ENCODE data around the gene PACS1.

Gene PACS1

DNA sequence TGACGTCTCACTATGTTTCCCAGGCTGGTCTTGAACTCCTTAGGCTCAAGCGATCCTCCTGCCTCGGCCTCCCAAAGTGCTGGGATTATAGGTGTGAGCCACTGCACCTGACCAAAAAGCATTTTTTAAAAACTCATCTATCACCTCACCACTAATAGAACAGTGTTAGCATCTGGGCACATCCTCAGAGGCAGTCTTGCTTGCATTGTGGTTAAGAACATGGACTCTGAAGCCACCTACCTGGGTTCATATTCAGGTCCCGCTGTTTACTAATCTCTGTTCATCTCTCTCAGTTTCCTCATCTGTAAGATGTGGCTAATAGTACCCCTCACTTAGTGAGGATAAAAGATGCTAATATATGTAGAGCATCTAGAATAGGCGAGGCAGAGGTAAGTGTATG, 90.6 kb downstream of the PACS1 start:
- TF ChIP-seq EZH2phosphoT487 (IDR thresholded peaks at IDR 0.05; ENCODE audit: borderline replicate concordance): no peak
- TF ChIP-seq, protein P1, sequence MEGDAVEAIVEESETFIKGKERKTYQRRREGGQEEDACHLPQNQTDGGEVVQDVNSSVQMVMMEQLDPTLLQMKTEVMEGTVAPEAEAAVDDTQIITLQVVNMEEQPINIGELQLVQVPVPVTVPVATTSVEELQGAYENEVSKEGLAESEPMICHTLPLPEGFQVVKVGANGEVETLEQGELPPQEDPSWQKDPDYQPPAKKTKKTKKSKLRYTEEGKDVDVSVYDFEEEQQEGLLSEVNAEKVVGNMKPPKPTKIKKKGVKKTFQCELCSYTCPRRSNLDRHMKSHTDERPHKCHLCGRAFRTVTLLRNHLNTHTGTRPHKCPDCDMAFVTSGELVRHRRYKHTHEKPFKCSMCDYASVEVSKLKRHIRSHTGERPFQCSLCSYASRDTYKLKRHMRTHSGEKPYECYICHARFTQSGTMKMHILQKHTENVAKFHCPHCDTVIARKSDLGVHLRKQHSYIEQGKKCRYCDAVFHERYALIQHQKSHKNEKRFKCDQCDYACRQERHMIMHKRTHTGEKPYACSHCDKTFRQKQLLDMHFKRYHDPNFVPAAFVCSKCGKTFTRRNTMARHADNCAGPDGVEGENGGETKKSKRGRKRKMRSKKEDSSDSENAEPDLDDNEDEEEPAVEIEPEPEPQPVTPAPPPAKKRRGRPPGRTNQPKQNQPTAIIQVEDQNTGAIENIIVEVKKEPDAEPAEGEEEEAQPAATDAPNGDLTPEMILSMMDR (conservative IDR thresholded peaks at IDR 0.05; ENCODE audit: low read length): no peak
- H3K4me3 ChIP-seq (ENCODE audit: low read length, poor library complexity, severe bottlenecking): no peak overlapping the region
- H3K9me2 ChIP-seq (replicated peaks; ENCODE audit: low read depth, low read length): no peaks in the 10 kb centered on the region
- no peak overlapping the region for H3K4me2 ChIP-seq (ENCODE audit: low read depth, low read length, poor library complexity, severe bottlenecking)
- no peaks in the 10 kb centered on the region for H3K9me3 ChIP-seq (ENCODE audit: insufficient read depth, low read depth, low read length)
- H3K36me3 ChIP-seq (ENCODE audit: insufficient read depth, low read length): no peaks in the 10 kb centered on the region
- peaks cover 3% of the 10 kb centered on the region; the same call in 1 of the 2 replicates for H3F3A ChIP-seq (ENCODE audit: low read depth)
- no peaks in the 10 kb centered on the region for H3K27me3 ChIP-seq (ENCODE audit: insufficient read depth, low read length, poor library complexity, severe bottlenecking)
- H4K20me1 ChIP-seq (ENCODE audit: insufficient read depth, low read length, poor library complexity, severe bottlenecking): no peaks in the 10 kb centered on the region
- peaks cover 12% of the 10 kb centered on the region for H3K4me1 ChIP-seq (ENCODE audit: insufficient read depth, low read length, poor library complexity, severe bottlenecking)
- H3K79me2 ChIP-seq (ENCODE audit: insufficient read depth, low read length): no peaks in the 10 kb centered on the region
- H3K9ac ChIP-seq (ENCODE audit: low read depth, low read length, poor library complexity, severe bottlenecking): no peak overlapping the region
- no peak overlapping the region for H2AFZ ChIP-seq (ENCODE audit: low read length)

DNA sequence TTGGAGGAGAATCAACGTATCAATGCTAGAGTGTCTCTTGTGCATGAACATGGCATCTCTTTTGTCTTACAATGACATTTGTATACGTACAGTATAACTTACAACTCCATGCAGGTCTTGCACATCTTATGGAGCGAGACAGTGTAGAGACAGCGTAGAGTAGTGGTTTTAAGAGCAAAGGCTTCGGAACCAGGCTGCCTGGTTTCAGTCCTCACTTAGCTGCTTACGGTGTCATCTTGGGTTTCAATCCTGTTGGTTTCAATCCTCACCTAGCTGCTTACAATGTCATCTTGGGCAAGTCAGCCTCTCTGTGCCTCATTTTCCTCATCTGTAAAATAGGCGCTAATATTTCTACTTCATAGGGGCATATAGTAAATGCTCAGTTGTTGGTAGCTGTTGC, 98.2 kb downstream of the PACS1 start:
- H2AFZ ChIP-seq (ENCODE audit: low read length): no peak overlapping the region
- H4K20me1 ChIP-seq (ENCODE audit: insufficient read depth, low read length, poor library complexity, severe bottlenecking): no peaks in the 10 kb centered on the region
- H3K4me1 ChIP-seq (ENCODE audit: insufficient read depth, low read length, poor library complexity, severe bottlenecking): no peaks in the 10 kb centered on the region
- H3F3A ChIP-seq (ENCODE audit: low read depth): no peaks in the 10 kb centered on the region
- no peaks in the 10 kb centered on the region for H3K79me2 ChIP-seq (ENCODE audit: insufficient read depth, low read length)
- H3K27me3 ChIP-seq (ENCODE audit: insufficient read depth, low read length, poor library complexity, severe bottlenecking): no peaks in the 10 kb centered on the region
- no peaks in the 10 kb centered on the region for H3K36me3 ChIP-seq (ENCODE audit: insufficient read depth, low read length)
- TF ChIP-seq EZH2phosphoT487 (IDR thresholded peaks at IDR 0.05; ENCODE audit: borderline replicate concordance): no peak
- TF ChIP-seq, protein P1 (conservative IDR thresholded peaks at IDR 0.05; ENCODE audit: low read length): no peak
- no peaks in the 10 kb centered on the region for H3K9me2 ChIP-seq (replicated peaks; ENCODE audit: low read depth, low read length)
- H3K4me3 ChIP-seq (ENCODE audit: low read length, poor library complexity, severe bottlenecking): no peak overlapping the region
- H3K9ac ChIP-seq (ENCODE audit: low read depth, low read length, poor library complexity, severe bottlenecking): no peak overlapping the region
- no peak overlapping the region for H3K4me2 ChIP-seq (ENCODE audit: low read depth, low read length, poor library complexity, severe bottlenecking)
- H3K9me3 ChIP-seq (ENCODE audit: insufficient read depth, low read depth, low read length): no peaks in the 10 kb centered on the region

DNA sequence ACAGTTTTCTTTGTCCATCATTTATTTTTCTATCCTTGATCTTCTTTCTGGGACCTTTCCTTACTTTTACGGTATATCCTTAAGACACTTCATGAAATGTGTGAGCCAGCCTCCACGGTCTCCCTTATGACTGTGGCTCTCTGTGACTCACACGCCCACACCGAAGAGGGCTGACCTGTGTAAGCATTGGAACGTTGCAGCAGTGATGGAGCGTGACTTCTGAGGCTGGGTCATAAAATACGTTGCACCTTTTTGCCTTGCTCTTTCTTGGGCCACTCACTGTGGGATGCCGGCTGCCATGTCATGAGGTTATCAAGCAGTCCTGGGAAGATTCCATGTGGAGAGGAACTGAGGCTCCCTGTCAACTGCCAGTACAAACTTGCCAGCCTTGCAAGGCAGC, 102.1 kb downstream of the PACS1 start:
- no peak for TF ChIP-seq EZH2phosphoT487 (IDR thresholded peaks at IDR 0.05; ENCODE audit: borderline replicate concordance)
- TF ChIP-seq, protein P1 (conservative IDR thresholded peaks at IDR 0.05; ENCODE audit: low read length): no peak
- H4K20me1 ChIP-seq (ENCODE audit: insufficient read depth, low read length, poor library complexity, severe bottlenecking): no peaks in the 10 kb centered on the region

More for the DNA sequence above, 102.1 kb downstream of the PACS1 start:
- no peak overlapping the region for H3K4me3 ChIP-seq (ENCODE audit: low read length, poor library complexity, severe bottlenecking)
- H3K79me2 ChIP-seq (ENCODE audit: insufficient read depth, low read length): no peaks in the 10 kb centered on the region
- no peaks in the 10 kb centered on the region for H3K4me1 ChIP-seq (ENCODE audit: insufficient read depth, low read length, poor library complexity, severe bottlenecking)
- no peaks in the 10 kb centered on the region for H3K9me3 ChIP-seq (ENCODE audit: insufficient read depth, low read depth, low read length)
- no peaks in the 10 kb centered on the region for H3F3A ChIP-seq (ENCODE audit: low read depth)
- no peaks in the 10 kb centered on the region for H3K9me2 ChIP-seq (replicated peaks; ENCODE audit: low read depth, low read length)
- H3K9ac ChIP-seq (ENCODE audit: low read depth, low read length, poor library complexity, severe bottlenecking): no peak overlapping the region
- H3K36me3 ChIP-seq (ENCODE audit: insufficient read depth, low read length): no peaks in the 10 kb centered on the region
- no peak overlapping the region for H2AFZ ChIP-seq (ENCODE audit: low read length)
- H3K4me2 ChIP-seq (ENCODE audit: low read depth, low read length, poor library complexity, severe bottlenecking): no peak overlapping the region
- H3K27me3 ChIP-seq (ENCODE audit: insufficient read depth, low read length, poor library complexity, severe bottlenecking): no peaks in the 10 kb centered on the region
